ENCODE results near the gene ADRB1.

DNA sequence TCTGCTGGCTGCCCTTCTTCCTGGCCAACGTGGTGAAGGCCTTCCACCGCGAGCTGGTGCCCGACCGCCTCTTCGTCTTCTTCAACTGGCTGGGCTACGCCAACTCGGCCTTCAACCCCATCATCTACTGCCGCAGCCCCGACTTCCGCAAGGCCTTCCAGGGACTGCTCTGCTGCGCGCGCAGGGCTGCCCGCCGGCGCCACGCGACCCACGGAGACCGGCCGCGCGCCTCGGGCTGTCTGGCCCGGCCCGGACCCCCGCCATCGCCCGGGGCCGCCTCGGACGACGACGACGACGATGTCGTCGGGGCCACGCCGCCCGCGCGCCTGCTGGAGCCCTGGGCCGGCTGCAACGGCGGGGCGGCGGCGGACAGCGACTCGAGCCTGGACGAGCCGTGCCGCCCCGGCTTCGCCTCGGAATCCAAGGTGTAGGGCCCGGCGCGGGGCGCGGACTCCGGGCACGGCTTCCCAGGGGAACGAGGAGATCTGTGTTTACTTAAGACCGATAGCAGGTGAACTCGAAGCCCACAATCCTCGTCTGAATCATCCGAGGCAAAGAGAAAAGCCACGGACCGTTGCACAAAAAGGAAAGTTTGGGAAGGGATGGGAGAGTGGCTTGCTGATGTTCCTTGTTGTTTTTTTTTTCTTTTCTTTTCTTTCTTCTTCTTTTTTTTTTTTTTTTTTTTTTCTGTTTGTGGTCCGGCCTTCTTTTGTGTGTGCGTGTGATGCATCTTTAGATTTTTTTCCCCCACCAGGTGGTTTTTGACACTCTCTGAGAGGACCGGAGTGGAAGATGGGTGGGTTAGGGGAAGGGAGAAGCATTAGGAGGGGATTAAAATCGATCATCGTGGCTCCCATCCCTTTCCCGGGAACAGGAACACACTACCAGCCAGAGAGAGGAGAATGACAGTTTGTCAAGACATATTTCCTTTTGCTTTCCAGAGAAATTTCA is 1.7 kb downstream of the ADRB1 start:
- TF ChIP-seq YY1 (IDR thresholded peaks at IDR 0.05; ENCODE audit: insufficient read depth, insufficient read length) = no peak
- no peak for TF ChIP-seq ZNF274 (IDR thresholded peaks at IDR 0.05; ENCODE audit: low read depth, low read length)

Measured in NT2/D1 (cell line).